CD14-positive monocyte (primary cell): ENCODE data around the gene TECPR2. TPM values are rescaled to one million over a fixed set of nuclear protein-coding genes. Genes with fewer than 3 reads are reported as not detected.

Experiments
- DNase-seq, 3 donors: peaks; one replicate each; pipeline ENCODE4 v3.0.0-alpha.2; 2011 to 2022
- H2AFZ ChIP-seq: 2 replicates; pipeline ENCODE4 v1.6.0; 2012; ENCODE audit warnings: mild to moderate bottlenecking, low read depth, low read length, inconsistent platforms; ENCODE audit not compliant: insufficient read depth, poor library complexity, severe bottlenecking
- H3K27ac ChIP-seq, 2 donors: 1 replicate in 1 of 2; 2 replicates in 1 of 2; pipeline ENCODE4 v1.5.1; 2012 to 2013; ENCODE audit warnings: low read length in 2 of 2, control low read depth in 1 of 2, inconsistent platforms in 1 of 2, low read depth in 1 of 2, mild to moderate bottlenecking in 1 of 2
- H3K27me3 ChIP-seq, 2 donors: one replicate each; pipeline versions ENCODE4 v1.6.0 to v1.6.1; 2011 to 2013; ENCODE audit warnings: low read length in 2 of 2; ENCODE audit not compliant: control insufficient read depth in 2 of 2, insufficient read depth in 2 of 2
- H3K36me3 ChIP-seq, 2 donors: replicated peaks in 1 of 2; 1 replicate in 1 of 2; 2 replicates in 1 of 2; pipeline versions ENCODE4 v1.5.1 to v1.6.1; 2012 to 2013; ENCODE audit warnings: low read length in 2 of 2, control low read depth in 1 of 2, inconsistent platforms in 1 of 2, mild to moderate bottlenecking in 1 of 2; ENCODE audit not compliant: insufficient read depth in 2 of 2, control insufficient read depth in 1 of 2
- H3K4me1 ChIP-seq, 2 donors: 1 replicate in 1 of 2; 2 replicates in 1 of 2; pipeline versions ENCODE4 v1.5.1 to v1.6.1; 2012 to 2013; ENCODE audit warnings: low read length in 2 of 2, control low read depth in 1 of 2, inconsistent platforms in 1 of 2, mild to moderate bottlenecking in 1 of 2, moderate library complexity in 1 of 2; ENCODE audit not compliant: insufficient read depth in 2 of 2, control insufficient read depth in 1 of 2
- H3K4me2 ChIP-seq: replicated peaks from 2 replicates; pipeline ENCODE3; 2012; ENCODE audit warnings: low read length, moderate library complexity, mild to moderate bottlenecking; ENCODE audit not compliant: poor library complexity, severe bottlenecking; ENCODE audit errors: extremely low read depth
- H3K4me3 ChIP-seq, 3 experiments: fragments of 200-600 bp in 1 of 3; sonication (generic) in 1 of 3; replicated peaks in 1 of 3; 1 replicate in 2 of 3; 2 replicates in 1 of 3; pipeline ENCODE4 v1.5.1; 2011 to 2013; ENCODE audit warnings: low read length in 3 of 3, mild to moderate bottlenecking in 3 of 3, control low read depth in 2 of 3, low read depth in 2 of 3, inconsistent platforms in 1 of 3, moderate library complexity in 1 of 3
- H3K79me2 ChIP-seq: 2 replicates; pipeline ENCODE4 v1.6.0; 2012; ENCODE audit warnings: mild to moderate bottlenecking, control low read depth, inconsistent platforms, low read length, moderate library complexity; ENCODE audit not compliant: insufficient read depth
- H3K9ac ChIP-seq: 2 replicates; pipeline ENCODE4 v1.6.0; 2017; ENCODE audit warnings: low read length, mild to moderate bottlenecking; ENCODE audit not compliant: insufficient read depth, poor library complexity, severe bottlenecking
- H3K9me3 ChIP-seq, 2 donors: replicated peaks in 1 of 2; 1 replicate in 1 of 2; 2 replicates in 1 of 2; pipeline versions ENCODE4 v1.5.1 to v1.6.1; 2012 to 2013; ENCODE audit warnings: low read length in 2 of 2, control low read depth in 1 of 2; ENCODE audit not compliant: control insufficient read depth in 1 of 2, insufficient read depth in 1 of 2
- H4K20me1 ChIP-seq: 2 replicates; pipeline ENCODE4 v1.6.0; 2012; ENCODE audit warnings: mild to moderate bottlenecking, low read length, control low read depth, moderate library complexity; ENCODE audit not compliant: insufficient read depth
- H3K27ac Mint-ChIP-seq, 7 donors: one replicate each; pipeline ENCODE4 v1.8.0; 2020; ENCODE audit warnings: mild to moderate bottlenecking in 7 of 7, mixed read lengths in 7 of 7, moderate library complexity in 6 of 7, inconsistent platforms in 2 of 7
- H3K27me3 Mint-ChIP-seq, 3 donors: one replicate each; pipeline ENCODE4 v1.8.0; 2021 to 2022; ENCODE audit warnings: low read depth in 3 of 3, mild to moderate bottlenecking in 3 of 3, mixed read lengths in 3 of 3, moderate library complexity in 3 of 3, inconsistent platforms in 1 of 3
- H3K36me3 Mint-ChIP-seq, 2 donors: one replicate each; pipeline ENCODE4 v1.8.0; 2020; ENCODE audit warnings: mixed read lengths in 2 of 2, inconsistent platforms in 1 of 2, mild to moderate bottlenecking in 1 of 2
- H3K4me1 Mint-ChIP-seq: one replicate; pipeline ENCODE4 v1.8.0; 2020; ENCODE audit warnings: mild to moderate bottlenecking, mixed read lengths
- H3K4me3 Mint-ChIP-seq, 2 donors: one replicate each; pipeline ENCODE4 v1.8.0; 2020; ENCODE audit warnings: mild to moderate bottlenecking in 2 of 2, mixed read lengths in 2 of 2, moderate library complexity in 1 of 2
- H3K9me3 Mint-ChIP-seq, 7 donors: one replicate each; pipeline ENCODE4 v1.8.0; 2020 to 2022; ENCODE audit warnings: mixed read lengths in 7 of 7, mild to moderate bottlenecking in 6 of 7, moderate library complexity in 6 of 7, inconsistent platforms in 2 of 7
- CTCF ChIP-seq: fragments of 200-600 bp; IDR thresholded peaks from one replicate; pipeline ENCODE4 v1.8.0; 2022; ENCODE audit warnings: antibody characterized with exemption, mild to moderate bottlenecking
- whole genome bisulfite sequencing: methylation state at CpG from one replicate; pipeline ENCODE4 v1.1.5; 2013; ENCODE audit warnings: missing lambda C conversion rate; ENCODE audit not compliant: insufficient coverage; 5-methylcytosine and 5-hydroxymethylcytosine counted together
- intact Hi-C, 2 donors: fragments of 100-400 bp; cut with micrococcal nuclease; formaldehyde crosslinking; loops; one replicate each; pipeline versions ENCODE4 v1.15.0 to v1.15.1; 2023
- polyA plus RNA-seq, 3 donors: library from polyadenylated mRNA; depleted of rRNA in 1 of 3; unstranded in 2 of 3; stranded (reverse) in 1 of 3; fragments of 300-500 nt in 2 of 3; fragments of >200 nt in 1 of 3; fragmentation: Illumina TruSeq in 2 of 3; gene quantifications; 1 replicate in 2 of 3; 2 replicates in 1 of 3; pipeline ENCODE4 v1.2.3, GENCODE V29; 2012 to 2021

The TECPR2 gene
- polyA plus RNA-seq, 3 donors, result 2.8 to 10.4 (median 6.4) TPM

- H3K36me3 ChIP-seq, result peaks cover 55 to 83% of the 10 kb centered on the region in 2 donors
- peaks cover 62 to 82% of the 10 kb centered on the region in 2 donors for H3K36me3 Mint-ChIP-seq
These were observed 20.5 kb upstream of the TECPR2 start for GRCh38 chr14:102342238-102342637.

DNA sequence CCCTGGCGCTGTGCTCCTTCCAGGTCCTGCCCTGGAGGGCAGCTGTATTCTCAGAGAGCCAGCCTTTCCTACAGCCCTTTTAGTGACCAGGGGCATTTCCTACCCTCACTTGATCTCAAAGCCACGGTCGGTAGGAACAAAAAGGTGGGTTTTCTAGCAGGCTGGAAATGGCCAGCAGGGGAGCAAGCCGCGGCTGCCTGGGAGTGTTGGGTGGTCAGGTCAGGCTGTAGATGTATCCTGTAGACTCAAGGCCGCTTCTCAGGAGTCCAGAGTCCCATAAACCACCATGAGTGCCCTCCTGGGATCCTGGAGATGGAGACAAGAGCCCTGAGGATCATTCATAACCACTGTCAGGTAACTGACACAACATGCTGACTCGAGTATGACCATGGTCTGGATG, 18.7 kb upstream of the TECPR2 start:
- no peak overlapping the region for H3K4me2 ChIP-seq
- no peak overlapping the region for H3K27ac ChIP-seq
- peaks cover 64 to 82% of the 10 kb centered on the region in 2 donors for H3K36me3 Mint-ChIP-seq
- no peak overlapping the region for H2AFZ ChIP-seq
- no peak overlapping the region for H3K4me3 Mint-ChIP-seq
- no peaks in the 10 kb centered on the region for H4K20me1 ChIP-seq
- H3K4me1 ChIP-seq, result no peaks in the 10 kb centered on the region
- peaks cover 64 to 86% of the 10 kb centered on the region in 2 donors for H3K36me3 ChIP-seq
- TF ChIP-seq CTCF, result no peak
- no peak for DNase-seq
- no peak overlapping the region for H3K4me3 ChIP-seq
- peaks cover 0 to 2% (median 0%) of the 10 kb centered on the region in 3 donors for H3K27me3 Mint-ChIP-seq
- intact Hi-C loops, result no loop called here
- peaks cover 0 to 2% (median 0%) of the 10 kb centered on the region in 7 donors for H3K9me3 Mint-ChIP-seq
- H3K27me3 ChIP-seq, result no peaks in the 10 kb centered on the region
- H3K79me2 ChIP-seq, result no peaks in the 10 kb centered on the region
- H3K9me3 ChIP-seq, result no peaks in the 10 kb centered on the region
- H3K9ac ChIP-seq, result no peak overlapping the region
- H3K27ac Mint-ChIP-seq, result no peak overlapping the region
- H3K4me1 Mint-ChIP-seq, result no peaks in the 10 kb centered on the region
- WGBS, result 100% methylated on average over 2 of the region's 7 CpGs

More at GRCh38 chr14:102342238-102342637, 20.5 kb upstream of the TECPR2 start:
- H3K4me2 ChIP-seq, result no peak overlapping the region
- Mint-ChIP-seq H3K27me3 (no peaks in the 10 kb centered on the region), H3K9me3 (peaks cover 0 to 2% (median 0%) of the 10 kb centered on the region in 7 donors), H3K4me1 (no peaks in the 10 kb centered on the region), H3K4me3 (no peak overlapping the region), H3K27ac (no peak overlapping the region)
- H3K9ac ChIP-seq, result no peak overlapping the region
- H3K27ac ChIP-seq, result no peak overlapping the region
- no peak for TF ChIP-seq CTCF
- H2AFZ ChIP-seq, result no peak overlapping the region
- H3K27me3 ChIP-seq, result no peaks in the 10 kb centered on the region
- intact Hi-C loops, result no loop called here
- 100% methylated on average over 4 of the region's 5 CpGs for WGBS
- H3K9me3 ChIP-seq, result no peaks in the 10 kb centered on the region
- no peak overlapping the region for H3K4me3 ChIP-seq
- H3K79me2 ChIP-seq, result no peaks in the 10 kb centered on the region
- DNase-seq, result no peak
- H4K20me1 ChIP-seq, result no peaks in the 10 kb centered on the region
- H3K4me1 ChIP-seq, result no peaks in the 10 kb centered on the region
